LNCAP (cell line): ENCODE measurements around the gene WDR7.

Source experiments
- TF ChIP-seq, protein P1 (sequence below): fragments of 450-650 bp; IDR thresholded peaks from 2 replicates; pipeline ENCODE4 v1.5.1; 2017; ENCODE audit warnings: mild to moderate bottlenecking

WDR7 gene

GRCh38 chr18:56891870-56892269, 240.7 kb downstream of the WDR7 start:
- TF ChIP-seq, protein P1, sequence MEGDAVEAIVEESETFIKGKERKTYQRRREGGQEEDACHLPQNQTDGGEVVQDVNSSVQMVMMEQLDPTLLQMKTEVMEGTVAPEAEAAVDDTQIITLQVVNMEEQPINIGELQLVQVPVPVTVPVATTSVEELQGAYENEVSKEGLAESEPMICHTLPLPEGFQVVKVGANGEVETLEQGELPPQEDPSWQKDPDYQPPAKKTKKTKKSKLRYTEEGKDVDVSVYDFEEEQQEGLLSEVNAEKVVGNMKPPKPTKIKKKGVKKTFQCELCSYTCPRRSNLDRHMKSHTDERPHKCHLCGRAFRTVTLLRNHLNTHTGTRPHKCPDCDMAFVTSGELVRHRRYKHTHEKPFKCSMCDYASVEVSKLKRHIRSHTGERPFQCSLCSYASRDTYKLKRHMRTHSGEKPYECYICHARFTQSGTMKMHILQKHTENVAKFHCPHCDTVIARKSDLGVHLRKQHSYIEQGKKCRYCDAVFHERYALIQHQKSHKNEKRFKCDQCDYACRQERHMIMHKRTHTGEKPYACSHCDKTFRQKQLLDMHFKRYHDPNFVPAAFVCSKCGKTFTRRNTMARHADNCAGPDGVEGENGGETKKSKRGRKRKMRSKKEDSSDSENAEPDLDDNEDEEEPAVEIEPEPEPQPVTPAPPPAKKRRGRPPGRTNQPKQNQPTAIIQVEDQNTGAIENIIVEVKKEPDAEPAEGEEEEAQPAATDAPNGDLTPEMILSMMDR: no peak

GRCh38 chr18:56897122-56897521, 246.0 kb downstream of the WDR7 start:
- TF ChIP-seq, protein P1: no peak

DNA sequence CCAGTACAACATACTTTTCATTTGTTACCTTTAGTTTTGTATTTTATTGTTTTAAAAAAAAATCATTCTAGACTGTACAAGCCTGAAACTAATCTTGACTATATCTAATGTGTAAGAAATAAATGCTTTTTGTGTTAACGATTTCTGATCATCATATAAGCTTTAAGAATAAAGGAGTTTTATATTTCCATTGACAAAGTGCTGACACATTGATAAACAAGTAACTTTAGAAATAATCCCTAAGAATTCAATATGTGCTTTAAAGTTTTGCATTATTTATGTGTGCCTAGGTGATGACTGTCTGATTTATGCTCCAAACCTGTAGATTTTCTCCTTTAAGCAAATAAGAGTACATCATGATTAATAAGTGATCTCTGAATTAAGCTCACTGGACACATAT, 248.5 kb downstream of the WDR7 start:
- TF ChIP-seq, protein P1: no peak

DNA sequence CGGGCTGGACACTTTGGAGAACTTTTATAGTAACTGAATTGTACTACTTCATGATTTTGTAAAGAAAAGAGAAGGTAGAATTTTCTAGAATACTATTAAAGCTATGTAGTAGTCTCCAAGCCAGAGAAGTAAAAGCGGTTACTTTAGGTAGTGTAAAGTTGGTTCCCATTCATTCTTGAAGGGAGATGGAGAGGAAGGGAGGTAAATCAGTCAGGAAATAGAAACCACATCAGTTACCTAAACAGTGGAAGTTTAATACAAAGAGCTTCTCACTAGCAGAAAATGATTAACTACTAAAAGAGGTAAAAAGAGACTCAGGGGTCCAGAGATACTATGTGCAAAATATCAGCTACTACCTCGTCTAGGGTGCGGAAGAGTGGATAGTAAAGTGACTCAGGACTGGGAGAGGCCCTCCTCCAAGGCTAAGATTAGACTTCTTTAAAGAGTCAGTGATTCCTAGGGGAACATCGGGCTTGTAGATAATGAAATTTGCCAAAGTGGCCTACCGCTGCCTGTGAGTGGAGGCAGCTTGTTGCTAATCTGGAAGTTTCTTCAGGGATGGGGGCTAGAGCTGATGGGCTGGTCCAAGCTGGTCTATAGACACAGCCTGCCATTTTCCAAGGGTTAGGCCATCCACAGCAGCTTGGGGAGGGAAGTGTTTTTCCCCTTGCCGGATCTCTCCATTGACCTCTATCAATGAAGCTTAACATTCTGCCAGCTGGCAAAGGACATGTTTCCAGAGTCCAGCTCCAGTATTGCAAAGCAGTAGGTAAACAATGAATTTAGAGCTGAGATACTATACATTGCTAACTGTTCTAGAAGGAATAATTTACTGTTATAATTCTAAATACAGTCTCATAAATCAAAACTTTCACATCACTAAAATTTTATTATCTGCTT, 249.3 kb downstream of the WDR7 start:
- TF ChIP-seq, protein P1: no peak

GRCh38 chr18:56901919-56902318, 250.8 kb downstream of the WDR7 start:
- TF ChIP-seq, protein P1: no peak

DNA sequence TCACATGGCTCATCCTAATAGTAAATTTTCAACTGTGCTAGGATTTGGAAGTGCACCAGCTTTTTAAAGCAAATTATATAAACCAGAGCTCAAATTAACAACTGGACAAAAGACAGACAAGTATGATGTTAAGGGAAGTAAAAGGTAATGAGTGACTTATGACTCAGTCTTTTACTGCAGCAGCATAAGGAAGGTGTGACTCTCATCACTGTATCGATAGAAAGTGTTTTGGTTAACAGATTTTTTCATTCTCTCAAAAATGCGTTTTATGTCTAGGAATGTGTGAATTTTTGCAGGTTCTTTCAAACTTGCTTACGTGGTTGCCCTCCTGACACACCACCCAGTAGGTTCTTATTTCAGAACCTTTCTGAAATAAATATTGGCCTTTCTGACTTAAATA, 251.5 kb downstream of the WDR7 start:
- TF ChIP-seq, protein P1: no peak

GRCh38 chr18:56903686-56904085, 252.5 kb downstream of the WDR7 start:
- TF ChIP-seq, protein P1: no peak

DNA sequence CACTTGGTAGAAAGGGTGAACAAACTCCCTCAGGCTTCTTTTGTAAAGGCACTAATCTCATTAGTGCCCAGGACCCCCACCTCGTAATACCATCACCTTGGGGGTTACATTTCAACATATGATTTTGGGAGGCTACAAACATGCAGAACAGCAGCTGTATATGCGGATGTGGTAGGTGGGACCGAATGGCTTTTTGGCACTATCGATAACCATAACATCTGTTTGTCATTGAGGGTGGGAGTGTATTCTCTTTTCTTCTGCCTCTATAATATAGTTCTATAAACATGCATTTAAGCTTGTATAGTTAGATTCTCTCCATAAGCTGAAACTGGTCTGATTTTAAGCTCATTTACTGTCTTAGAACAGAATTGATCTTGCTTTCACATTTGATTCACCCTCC, 256.6 kb downstream of the WDR7 start:
- TF ChIP-seq, protein P1: no peak
